ENCODE measurements around the gene WWTR1.

Gene WWTR1

GRCh38 chr3:149625795-149626194, 32.0 kb downstream of the WWTR1 start:
- no peak for DNase-seq (ENCODE audit: low read depth, low spot score)

GRCh38 chr3:149623824-149624223, 34.0 kb downstream of the WWTR1 start:
- no peak for DNase-seq (ENCODE audit: low read depth, low spot score)

GRCh38 chr3:149621218-149622005, 36.4 kb downstream of the WWTR1 start:
- DNase-seq (ENCODE audit: low read depth, low spot score) = no peak

- no peak for DNase-seq (ENCODE audit: low read depth, low spot score)
Observed at GRCh38 chr3:149620291-149621020, 37.4 kb downstream of the WWTR1 start.

DNA sequence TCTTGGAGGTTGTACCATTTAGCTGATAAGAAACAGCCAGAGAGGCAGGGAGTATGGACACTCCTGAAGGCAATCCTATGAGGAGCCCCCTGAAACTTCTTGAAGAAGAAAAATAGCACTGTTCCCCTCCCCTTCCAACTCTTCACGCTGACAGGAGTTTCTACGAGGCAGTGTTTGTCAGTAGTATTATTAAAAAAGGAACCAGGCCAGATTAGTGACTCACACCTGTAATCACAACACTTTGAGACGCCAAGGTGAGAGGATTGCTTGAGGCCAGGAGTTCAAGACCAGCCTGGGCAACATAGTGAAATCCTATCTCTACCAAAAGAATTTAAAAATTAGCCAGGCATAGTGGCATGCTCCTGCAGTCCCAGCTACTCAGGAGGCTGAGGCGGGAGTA, 38.7 kb downstream of the WWTR1 start:
- no peak for DNase-seq (ENCODE audit: low read depth, low spot score)

GRCh38 chr3:149618151-149619123, 39.4 kb downstream of the WWTR1 start:
- DNase-seq (ENCODE audit: low read depth, low spot score) = no peak

DNA sequence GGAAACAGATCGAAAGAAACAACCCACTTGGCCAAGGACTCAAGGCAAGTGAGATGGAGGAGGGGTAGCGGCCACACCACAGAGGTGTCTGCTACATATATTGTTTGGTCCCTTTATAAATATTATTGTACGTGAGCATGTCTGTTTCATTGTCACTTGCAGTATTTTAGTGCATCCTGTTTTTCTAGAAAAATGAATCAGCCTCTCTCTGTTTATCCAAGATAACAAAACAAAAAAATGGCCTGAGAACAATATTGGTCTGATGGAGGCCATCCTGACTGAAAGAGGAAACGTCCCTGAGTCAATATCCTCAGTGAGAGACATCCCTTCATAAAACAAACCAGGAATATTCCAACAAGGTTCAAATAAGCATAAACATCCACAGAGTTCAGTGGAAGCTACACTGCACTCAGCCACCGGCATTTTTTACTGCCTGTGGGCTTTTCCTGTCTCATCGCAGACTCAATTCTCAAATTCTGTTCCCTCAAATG, 42.0 kb downstream of the WWTR1 start:
- no peak for DNase-seq (ENCODE audit: low read depth, low spot score)

DNA sequence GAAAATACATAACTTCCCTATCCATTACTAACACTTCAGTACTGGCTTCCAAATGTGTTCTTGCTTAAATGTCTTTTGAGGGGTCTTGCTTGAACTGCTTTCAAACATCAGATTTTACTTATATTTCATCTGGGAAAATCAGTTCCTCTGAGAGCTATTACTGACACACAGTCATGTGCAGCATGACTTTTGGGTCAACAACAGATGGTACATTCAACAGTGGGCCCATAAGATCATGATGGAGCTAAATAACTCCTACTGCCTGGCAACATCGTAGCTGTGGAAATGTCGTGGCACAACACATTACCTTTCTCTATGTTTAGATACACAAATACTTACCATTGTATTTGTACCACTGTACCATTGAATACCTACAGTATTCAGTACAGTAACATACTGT, 43.8 kb downstream of the WWTR1 start:
- DNase-seq (ENCODE audit: low read depth, low spot score) = no peak

DNA sequence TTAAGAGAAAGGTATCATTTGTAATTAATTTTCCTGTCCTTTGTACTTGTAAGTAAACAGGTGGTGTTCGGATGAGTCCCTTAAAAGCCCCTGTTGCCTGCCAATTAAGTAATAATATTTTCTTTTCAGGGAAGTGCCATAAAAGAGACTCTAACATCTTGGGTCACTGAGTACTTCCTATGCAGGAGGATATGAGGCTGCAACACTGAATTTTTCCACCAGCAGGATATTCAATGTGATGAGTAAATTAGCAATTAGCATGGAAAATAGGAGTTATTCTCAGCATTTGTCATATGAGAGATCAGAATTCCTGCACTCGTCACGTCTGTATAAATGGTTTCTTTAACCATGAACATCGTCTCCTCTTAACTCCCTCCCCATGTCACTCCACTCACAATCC, 45.4 kb downstream of the WWTR1 start:
- DNase-seq (ENCODE audit: low read depth, low spot score) = no peak

GRCh38 chr3:149611149-149611548, 46.7 kb downstream of the WWTR1 start:
- no peak for DNase-seq (ENCODE audit: low read depth, low spot score)

- no peak for DNase-seq (ENCODE audit: low read depth, low spot score)
Observed at GRCh38 chr3:149610351-149611105, 47.3 kb downstream of the WWTR1 start.

GRCh38 chr3:149609595-149609994, 48.2 kb downstream of the WWTR1 start:
- DNase-seq (ENCODE audit: low read depth, low spot score) = no peak

DNA sequence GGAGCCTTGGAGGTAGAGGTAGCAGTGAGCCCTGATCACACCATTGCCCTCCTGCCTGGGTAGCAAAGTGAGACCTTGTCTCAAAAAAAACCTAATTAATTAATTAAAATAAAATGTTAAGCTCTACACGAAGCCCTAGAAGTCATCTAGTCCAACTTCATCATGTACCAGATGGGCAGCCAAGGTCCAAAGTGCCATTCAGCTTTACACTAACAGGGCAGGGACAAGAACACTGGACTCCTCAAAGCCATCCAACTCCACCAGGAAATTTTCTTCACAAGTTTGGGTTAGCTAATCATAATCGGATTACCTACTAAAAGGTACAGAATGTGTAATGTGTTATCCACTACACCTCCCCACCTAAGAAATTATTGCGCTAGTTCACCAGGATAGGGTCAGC, 48.8 kb downstream of the WWTR1 start:
- no peak for DNase-seq (ENCODE audit: low read depth, low spot score)

DNA sequence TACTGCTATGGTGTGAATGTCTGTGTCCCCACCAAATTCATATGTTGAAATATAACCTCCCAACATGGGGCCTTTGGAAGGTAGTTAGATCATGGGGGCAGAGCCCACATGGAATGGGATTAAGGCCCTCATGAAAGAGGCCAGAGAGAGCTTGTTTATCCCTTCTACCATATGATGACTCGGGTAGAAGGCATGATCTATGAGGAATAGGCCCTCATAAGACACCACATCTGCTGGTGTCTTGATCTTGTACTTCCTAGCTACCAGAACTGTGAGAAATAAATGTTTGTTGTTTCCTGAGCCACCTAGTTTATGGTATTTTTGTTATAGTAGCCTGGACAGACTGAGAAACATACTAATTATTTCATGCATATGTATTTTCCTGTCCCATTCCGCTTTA, 51.9 kb downstream of the WWTR1 start:
- DNase-seq (ENCODE audit: low read depth, low spot score) = no peak

- DNase-seq (ENCODE audit: low read depth, low spot score) = peak; percentile 22
Observed at GRCh38 chr3:149604125-149604875, 53.5 kb downstream of the WWTR1 start.

DNA sequence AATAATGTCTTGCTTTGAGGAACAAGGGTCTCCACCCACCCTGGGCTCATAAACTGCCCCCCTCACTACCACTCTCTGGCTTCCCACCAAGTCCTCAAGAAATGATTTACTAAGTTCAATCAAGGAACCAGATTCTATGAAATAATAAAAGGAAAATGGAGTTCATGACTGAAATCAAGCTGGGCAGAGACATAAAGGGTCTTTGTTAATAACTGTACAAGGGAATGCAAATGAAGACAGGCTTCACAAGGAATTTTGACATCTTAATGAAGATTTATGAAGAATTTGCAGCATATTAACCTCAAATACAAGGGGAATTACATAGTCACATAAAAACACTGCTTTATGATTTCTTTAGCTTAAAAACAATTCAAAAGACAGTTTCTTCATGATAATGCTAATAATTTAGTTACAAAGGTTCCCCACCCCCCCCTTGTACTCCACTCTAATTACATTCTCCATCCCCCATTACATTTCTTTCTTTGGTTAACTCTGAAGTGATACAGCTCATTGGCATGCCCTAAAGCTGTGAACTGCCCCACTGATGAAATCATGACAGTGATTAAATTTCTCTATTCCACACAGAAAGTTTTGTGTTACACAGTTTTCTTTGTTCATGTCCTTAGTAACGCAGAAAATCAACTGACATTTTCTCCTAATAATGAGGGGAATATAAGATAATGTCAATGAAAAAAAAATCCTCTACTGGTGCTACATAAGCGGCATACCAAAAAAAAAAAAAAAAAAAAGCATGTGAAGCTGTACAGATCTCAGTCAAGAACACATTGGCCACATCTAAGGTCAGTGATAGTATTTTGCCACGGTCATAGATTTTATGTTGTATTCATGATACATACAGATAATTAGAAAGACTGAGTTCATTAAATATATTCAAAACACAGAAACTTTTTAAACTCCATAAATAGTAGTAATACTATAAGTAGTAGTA, 54.4 kb downstream of the WWTR1 start:
- no peak for DNase-seq (ENCODE audit: low read depth, low spot score)

DNA sequence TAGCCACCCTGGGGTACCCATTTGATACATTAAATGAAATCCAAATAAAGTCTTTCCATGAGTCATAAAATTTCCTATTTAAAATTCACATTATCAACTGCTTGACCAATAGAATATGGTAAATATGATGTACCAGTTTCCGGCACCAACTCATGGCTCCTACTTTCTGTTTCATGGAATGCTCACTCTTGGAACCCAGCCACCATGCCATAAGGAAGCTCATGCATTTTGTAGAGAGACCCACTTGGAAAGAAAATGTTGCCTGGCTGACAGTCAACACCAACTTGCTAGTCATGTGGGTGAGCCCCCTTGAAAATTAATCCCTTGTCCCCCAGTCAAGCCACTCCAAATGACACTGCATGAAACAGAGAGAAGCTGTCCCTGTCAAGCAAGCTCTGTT, 57.2 kb downstream of the WWTR1 start:
- DNase-seq (ENCODE audit: low read depth, low spot score) = no peak

DNA sequence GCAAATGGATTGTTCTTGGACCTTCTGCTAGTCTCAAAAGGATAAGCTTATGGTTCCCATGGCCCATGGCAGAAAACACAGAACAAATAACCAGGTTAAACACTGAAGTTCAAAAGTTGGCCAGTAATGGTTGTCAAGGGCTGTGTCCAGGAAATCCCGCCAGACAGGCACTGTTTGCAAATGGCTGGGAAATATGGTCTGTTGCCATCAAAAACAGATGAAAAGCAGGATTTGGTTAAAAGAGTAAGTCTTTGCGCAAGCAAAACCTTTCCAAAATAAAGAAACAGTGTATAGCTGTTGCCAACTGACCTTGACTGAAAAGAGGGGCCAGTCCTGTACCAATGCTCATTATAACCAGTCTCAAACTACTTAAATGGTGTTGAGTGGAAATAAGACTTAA, 58.6 kb downstream of the WWTR1 start:
- DNase-seq (ENCODE audit: low read depth, low spot score) = no peak

GRCh38 chr3:149596134-149596770, 61.6 kb downstream of the WWTR1 start:
- no peak for DNase-seq (ENCODE audit: low read depth, low spot score)

Data from ELF-1 (cell line).